Measurements from ENCODE around the gene DHRS2. TPM values are rescaled to one million over a fixed set of nuclear protein-coding genes. Genes with fewer than 3 reads are reported as not detected.

Gene DHRS2
- total RNA-seq, 1 donor from 2014 or later, result 1.6 TPM

GRCh38 chr14:23614395-23614828 is 21.8 kb upstream of the DHRS2 start:
- no peaks in the 10 kb centered on the region for H3K36me3 Mint-ChIP-seq
- peaks cover 2% of the 10 kb centered on the region for H3K27me3 Mint-ChIP-seq (ENCODE audit: low read depth)
- H3K9me3 Mint-ChIP-seq, result peaks cover 18% of the 10 kb centered on the region
- no peaks in the 10 kb centered on the region for H3K4me1 Mint-ChIP-seq
- no peak overlapping the region for H3K27ac Mint-ChIP-seq
- no peak for TF ChIP-seq CTCF (IDR thresholded peaks at IDR 0.05; ENCODE audit: unreplicated experiment)
- H3K4me3 Mint-ChIP-seq, result no peak overlapping the region
- DNase-seq (ENCODE audit: low spot score in 2 of 2, unreplicated experiment in 2 of 2), result no peak

GRCh38 chr14:23615856-23616255 is 20.3 kb upstream of the DHRS2 start:
- Mint-ChIP-seq H3K9me3 (peaks cover 31% of the 10 kb centered on the region), H3K4me3 (no peak overlapping the region), H3K36me3 (no peaks in the 10 kb centered on the region), H3K27me3 (ENCODE audit: low read depth) (peaks cover 3% of the 10 kb centered on the region), H3K4me1 (no peaks in the 10 kb centered on the region), H3K27ac (no peak overlapping the region)
- no peak for TF ChIP-seq CTCF (IDR thresholded peaks at IDR 0.05; ENCODE audit: unreplicated experiment)
- no peak for DNase-seq (ENCODE audit: low spot score in 2 of 2, unreplicated experiment in 2 of 2)

- H3K4me3 Mint-ChIP-seq, result no peak overlapping the region
- no peaks in the 10 kb centered on the region for H3K36me3 Mint-ChIP-seq
- no peak overlapping the region for H3K27ac Mint-ChIP-seq
- H3K27me3 Mint-ChIP-seq (ENCODE audit: low read depth), result peaks cover 3% of the 10 kb centered on the region
- DNase-seq (ENCODE audit: low spot score in 2 of 2, unreplicated experiment in 2 of 2), result no peak
- H3K9me3 Mint-ChIP-seq, result peaks cover 38% of the 10 kb centered on the region
- H3K4me1 Mint-ChIP-seq, result no peaks in the 10 kb centered on the region
- TF ChIP-seq CTCF (IDR thresholded peaks at IDR 0.05; ENCODE audit: unreplicated experiment), result no peak
These were observed 18.6 kb upstream of the DHRS2 start for GRCh38 chr14:23617539-23617938.

- Mint-ChIP-seq H3K27me3 (ENCODE audit: low read depth) (peaks cover 3% of the 10 kb centered on the region), H3K9me3 (peaks cover 46% of the 10 kb centered on the region), H3K4me3 (no peak overlapping the region), H3K27ac (no peak overlapping the region), H3K36me3 (no peaks in the 10 kb centered on the region), H3K4me1 (no peaks in the 10 kb centered on the region)
- no peak for TF ChIP-seq CTCF (IDR thresholded peaks at IDR 0.05; ENCODE audit: unreplicated experiment)
- no peak for DNase-seq (ENCODE audit: low spot score in 2 of 2, unreplicated experiment in 2 of 2)
These were observed 17.7 kb upstream of the DHRS2 start for GRCh38 chr14:23618415-23618988.

GRCh38 chr14:23620177-23620702 is 15.9 kb upstream of the DHRS2 start:
- H3K36me3 Mint-ChIP-seq, result peaks cover 5% of the 10 kb centered on the region
- DNase-seq (ENCODE audit: low spot score in 2 of 2, unreplicated experiment in 2 of 2), result no peak
- no peaks in the 10 kb centered on the region for H3K4me1 Mint-ChIP-seq
- no peak overlapping the region for H3K27ac Mint-ChIP-seq
- no peak overlapping the region for H3K4me3 Mint-ChIP-seq
- H3K27me3 Mint-ChIP-seq (ENCODE audit: low read depth), result peaks cover 1% of the 10 kb centered on the region
- H3K9me3 Mint-ChIP-seq, result peaks cover 55% of the 10 kb centered on the region
- TF ChIP-seq CTCF (IDR thresholded peaks at IDR 0.05; ENCODE audit: unreplicated experiment), result no peak

Measured in mesothelial cell of epicardium (in vitro differentiated cells).